WERI-Rb-1 (cell line): ENCODE data around the gene C6orf120.

Experiments
- DNase-seq: peaks from one replicate; pipeline ENCODE4 v3.0.0-alpha.2; 2020
- H3K27ac ChIP-seq: fragments of 250-450 bp; sonication (Bioruptor Pico); 2 replicates; pipeline ENCODE4 v1.5.1; 2020; ENCODE audit warnings: mild to moderate bottlenecking, moderate library complexity
- H3K27me3 ChIP-seq: fragments of 250-450 bp; sonication (Bioruptor Pico); 2 replicates; pipeline ENCODE4 v1.5.1; 2021; ENCODE audit warnings: mild to moderate bottlenecking, low read depth, moderate library complexity; ENCODE audit not compliant: insufficient read depth, severe bottlenecking
- H3K36me3 ChIP-seq: fragments of 250-450 bp; sonication (Bioruptor Pico); 2 replicates; pipeline ENCODE4 v1.5.1; 2020; ENCODE audit warnings: mild to moderate bottlenecking, moderate library complexity
- H3K4me3 ChIP-seq: 2 replicates; pipeline ENCODE4 v1.5.1; 2011; ENCODE audit warnings: low read depth, mild to moderate bottlenecking, control low read depth, low read length
- H3K9me3 ChIP-seq: fragments of 250-450 bp; sonication (Bioruptor Pico); 2 replicates; pipeline ENCODE4 v1.5.1; 2021; ENCODE audit warnings: mild to moderate bottlenecking, moderate library complexity; ENCODE audit not compliant: severe bottlenecking
- TF ChIP-seq, protein P1 (sequence below): IDR thresholded peaks from 2 replicates; pipeline ENCODE4 v1.5.1; 2011; ENCODE audit warnings: low read depth, mild to moderate bottlenecking, control low read depth, inconsistent platforms, low read length

Gene C6orf120

GRCh38 chr6:169669147-169669546, 32.8 kb upstream of the C6orf120 start:
- no peaks in the 10 kb centered on the region; the same call in none of the 2 replicates for H3K36me3 ChIP-seq
- no peak for DNase-seq

DNA sequence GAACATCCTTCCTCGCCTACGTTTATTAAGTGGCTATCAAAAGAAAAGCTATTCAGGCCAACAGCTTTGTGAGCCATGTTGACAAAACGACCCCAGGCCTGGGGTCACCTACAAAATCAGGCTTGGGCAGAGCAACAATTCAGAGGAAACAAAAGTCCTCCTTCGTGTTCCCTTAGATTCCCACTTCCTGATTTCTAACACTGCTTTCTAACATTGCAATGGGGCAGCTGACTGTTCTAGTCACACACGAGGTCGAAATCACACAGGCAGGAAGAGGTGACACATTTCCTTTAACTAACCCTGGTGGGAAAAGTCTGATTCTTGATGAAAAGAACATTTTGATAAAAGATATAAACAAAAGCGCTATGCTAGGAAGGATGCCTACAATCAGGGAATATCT, 32.0 kb upstream of the C6orf120 start:
- Histone ChIP-seq H3K4me3 (no peak overlapping the region), H3K9me3 (no peaks in the 10 kb centered on the region), H3K27ac (no peak overlapping the region), H3K36me3 (no peaks in the 10 kb centered on the region; the same call in none of the 2 replicates), H3K27me3 (no peaks in the 10 kb centered on the region)
- TF ChIP-seq, protein P1, sequence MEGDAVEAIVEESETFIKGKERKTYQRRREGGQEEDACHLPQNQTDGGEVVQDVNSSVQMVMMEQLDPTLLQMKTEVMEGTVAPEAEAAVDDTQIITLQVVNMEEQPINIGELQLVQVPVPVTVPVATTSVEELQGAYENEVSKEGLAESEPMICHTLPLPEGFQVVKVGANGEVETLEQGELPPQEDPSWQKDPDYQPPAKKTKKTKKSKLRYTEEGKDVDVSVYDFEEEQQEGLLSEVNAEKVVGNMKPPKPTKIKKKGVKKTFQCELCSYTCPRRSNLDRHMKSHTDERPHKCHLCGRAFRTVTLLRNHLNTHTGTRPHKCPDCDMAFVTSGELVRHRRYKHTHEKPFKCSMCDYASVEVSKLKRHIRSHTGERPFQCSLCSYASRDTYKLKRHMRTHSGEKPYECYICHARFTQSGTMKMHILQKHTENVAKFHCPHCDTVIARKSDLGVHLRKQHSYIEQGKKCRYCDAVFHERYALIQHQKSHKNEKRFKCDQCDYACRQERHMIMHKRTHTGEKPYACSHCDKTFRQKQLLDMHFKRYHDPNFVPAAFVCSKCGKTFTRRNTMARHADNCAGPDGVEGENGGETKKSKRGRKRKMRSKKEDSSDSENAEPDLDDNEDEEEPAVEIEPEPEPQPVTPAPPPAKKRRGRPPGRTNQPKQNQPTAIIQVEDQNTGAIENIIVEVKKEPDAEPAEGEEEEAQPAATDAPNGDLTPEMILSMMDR, result no peak
- no peak for DNase-seq

More at GRCh38 chr6:169669147-169669546, 32.8 kb upstream of the C6orf120 start:
- TF ChIP-seq, protein P1, result no peak
- H3K4me3 ChIP-seq, result no peak overlapping the region
- no peaks in the 10 kb centered on the region for H3K9me3 ChIP-seq
- no peaks in the 10 kb centered on the region for H3K27me3 ChIP-seq
- no peak overlapping the region for H3K27ac ChIP-seq

GRCh38 chr6:169671563-169671962, 30.4 kb upstream of the C6orf120 start:
- no peaks in the 10 kb centered on the region; the same call in none of the 2 replicates for H3K36me3 ChIP-seq
- H3K27ac ChIP-seq, result no peak overlapping the region
- H3K4me3 ChIP-seq, result no peak overlapping the region
- no peak for DNase-seq
- no peaks in the 10 kb centered on the region for H3K27me3 ChIP-seq
- TF ChIP-seq, protein P1, result no peak
- H3K9me3 ChIP-seq, result no peaks in the 10 kb centered on the region

GRCh38 chr6:169675011-169675410, 26.9 kb upstream of the C6orf120 start:
- no peaks in the 10 kb centered on the region; the same call in 1 of the 2 replicates for H3K36me3 ChIP-seq
- H3K9me3 ChIP-seq, result no peaks in the 10 kb centered on the region
- no peak overlapping the region for H3K4me3 ChIP-seq
- H3K27me3 ChIP-seq, result no peaks in the 10 kb centered on the region
- DNase-seq, result no peak
- TF ChIP-seq, protein P1, result no peak
- H3K27ac ChIP-seq, result no peak overlapping the region

DNA sequence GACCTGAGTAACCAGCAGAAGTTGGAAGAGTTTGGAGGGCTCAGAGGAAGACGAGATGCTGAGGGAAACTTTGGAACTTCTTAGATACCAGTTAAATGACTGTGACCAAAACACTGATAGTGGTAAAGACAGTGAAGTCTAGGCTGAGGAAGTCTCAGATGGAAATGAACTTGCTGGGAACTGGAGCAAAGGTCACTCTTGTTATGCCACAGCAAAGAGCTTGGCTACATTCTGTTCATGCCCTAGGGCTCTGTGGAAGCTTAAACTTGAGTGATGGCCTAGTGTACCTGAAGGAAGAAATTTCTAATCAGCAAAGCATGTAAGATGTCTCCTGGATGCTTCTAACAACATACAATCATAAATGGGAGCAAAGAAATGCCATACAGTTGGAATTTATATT, 24.8 kb upstream of the C6orf120 start:
- H3K36me3 ChIP-seq, result no peaks in the 10 kb centered on the region; the same call in 1 of the 2 replicates
- TF ChIP-seq, protein P1, result no peak
- DNase-seq, result no peak
- no peaks in the 10 kb centered on the region for H3K27me3 ChIP-seq
- H3K4me3 ChIP-seq, result no peak overlapping the region
- no peaks in the 10 kb centered on the region for H3K9me3 ChIP-seq
- H3K27ac ChIP-seq, result no peak overlapping the region

DNA sequence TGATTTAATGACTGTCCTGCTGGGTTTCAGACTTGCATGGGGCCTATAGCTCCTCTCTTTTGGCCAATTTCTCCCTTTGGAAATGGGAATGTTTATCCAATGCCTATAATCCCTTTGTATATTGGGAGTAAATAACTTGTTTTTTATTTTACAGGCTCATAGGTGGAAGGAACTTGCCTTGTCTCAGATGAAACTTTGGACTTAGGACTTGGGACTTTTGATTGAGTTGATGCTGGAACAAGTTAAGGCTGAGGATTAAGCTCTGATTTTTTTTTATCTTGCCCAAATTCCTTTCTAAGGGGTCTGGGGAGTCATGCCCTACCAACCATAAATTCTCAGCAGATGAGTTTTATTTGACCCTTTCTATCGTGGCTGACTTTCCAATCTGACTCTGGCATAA, 23.6 kb upstream of the C6orf120 start:
- TF ChIP-seq, protein P1, result no peak
- no peaks in the 10 kb centered on the region; the same call in 1 of the 2 replicates for H3K36me3 ChIP-seq
- no peak overlapping the region for H3K27ac ChIP-seq
- no peaks in the 10 kb centered on the region for H3K9me3 ChIP-seq
- no peak for DNase-seq
- H3K27me3 ChIP-seq, result no peaks in the 10 kb centered on the region
- H3K4me3 ChIP-seq, result no peak overlapping the region
